PC-3 (cell line): ENCODE data around the gene COL1A2.

Source experiments
- CTCF ChIP-seq: fragments of 300-600 bp; sonication (generic); conservative IDR thresholded peaks from 2 replicates; pipeline ENCODE4 v1.5.1; 2017; ENCODE audit warnings: antibody characterized with exemption, low read depth, mild to moderate bottlenecking, low read length
- EZH2 ChIP-seq: fragments of 300-600 bp; sonication (generic); IDR thresholded peaks from one replicate; pipeline ENCODE4 v1.6.1; 2017; ENCODE audit warnings: antibody characterized with exemption, mild to moderate bottlenecking, low read length; ENCODE audit not compliant: unreplicated experiment
- EZH2phosphoT487 ChIP-seq: fragments of 300-600 bp; sonication (generic); IDR thresholded peaks from 2 replicates; pipeline ENCODE4 v1.6.1; 2018; ENCODE audit warnings: mild to moderate bottlenecking, antibody characterized with exemption, low read length, borderline replicate concordance

DNA sequence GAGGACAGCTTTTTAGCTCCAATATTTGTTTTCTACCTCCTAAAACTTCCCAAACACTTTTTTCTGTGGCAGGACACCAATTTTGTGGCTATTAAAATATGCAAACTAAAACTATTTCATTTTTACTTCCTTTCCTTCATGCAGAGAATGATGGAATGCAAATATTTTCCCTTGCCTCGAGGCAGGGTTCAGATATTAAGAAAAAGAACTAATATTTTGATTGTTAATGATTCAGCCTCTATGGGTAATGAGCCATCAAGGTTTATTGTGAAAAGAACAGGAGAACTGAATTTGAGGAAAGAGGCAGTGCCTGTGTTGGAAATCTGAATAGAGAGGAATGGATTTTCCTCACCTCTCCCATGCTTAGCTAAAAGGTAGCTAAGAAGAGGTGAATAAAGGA, 71.8 kb downstream of the COL1A2 start:
- TF ChIP-seq EZH2phosphoT487 = no peak
- TF ChIP-seq CTCF = no peak
- no peak for TF ChIP-seq EZH2
